ENCODE results near the gene TRABD2B. TPM values are rescaled to one million over a fixed set of nuclear protein-coding genes. Genes with fewer than 3 reads are reported as not detected.

The TRABD2B gene
- total and polyA plus RNA-seq, 2 of the 13 experiments (the other 11 are each of a cell fraction or from before 2014, with no cell fraction given): 0.04 TPM; not detected in 1

GRCh38 chr1:47875831-47876586 lies 121.2 kb downstream of the TRABD2B start (continued):
- TF ChIP-seq, protein P1, sequence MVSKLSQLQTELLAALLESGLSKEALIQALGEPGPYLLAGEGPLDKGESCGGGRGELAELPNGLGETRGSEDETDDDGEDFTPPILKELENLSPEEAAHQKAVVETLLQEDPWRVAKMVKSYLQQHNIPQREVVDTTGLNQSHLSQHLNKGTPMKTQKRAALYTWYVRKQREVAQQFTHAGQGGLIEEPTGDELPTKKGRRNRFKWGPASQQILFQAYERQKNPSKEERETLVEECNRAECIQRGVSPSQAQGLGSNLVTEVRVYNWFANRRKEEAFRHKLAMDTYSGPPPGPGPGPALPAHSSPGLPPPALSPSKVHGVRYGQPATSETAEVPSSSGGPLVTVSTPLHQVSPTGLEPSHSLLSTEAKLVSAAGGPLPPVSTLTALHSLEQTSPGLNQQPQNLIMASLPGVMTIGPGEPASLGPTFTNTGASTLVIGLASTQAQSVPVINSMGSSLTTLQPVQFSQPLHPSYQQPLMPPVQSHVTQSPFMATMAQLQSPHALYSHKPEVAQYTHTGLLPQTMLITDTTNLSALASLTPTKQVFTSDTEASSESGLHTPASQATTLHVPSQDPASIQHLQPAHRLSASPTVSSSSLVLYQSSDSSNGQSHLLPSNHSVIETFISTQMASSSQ (IDR thresholded peaks at IDR 0.05; ENCODE audit: low read depth): peak; percentile 62
- TF ChIP-seq, protein P1 (CRISPR knock-in tag; IDR thresholded peaks at IDR 0.05; ENCODE audit: borderline replicate concordance): peak; percentile 33; the same call in 1 of the 2 replicates
- TF ChIP-seq, protein P2, sequence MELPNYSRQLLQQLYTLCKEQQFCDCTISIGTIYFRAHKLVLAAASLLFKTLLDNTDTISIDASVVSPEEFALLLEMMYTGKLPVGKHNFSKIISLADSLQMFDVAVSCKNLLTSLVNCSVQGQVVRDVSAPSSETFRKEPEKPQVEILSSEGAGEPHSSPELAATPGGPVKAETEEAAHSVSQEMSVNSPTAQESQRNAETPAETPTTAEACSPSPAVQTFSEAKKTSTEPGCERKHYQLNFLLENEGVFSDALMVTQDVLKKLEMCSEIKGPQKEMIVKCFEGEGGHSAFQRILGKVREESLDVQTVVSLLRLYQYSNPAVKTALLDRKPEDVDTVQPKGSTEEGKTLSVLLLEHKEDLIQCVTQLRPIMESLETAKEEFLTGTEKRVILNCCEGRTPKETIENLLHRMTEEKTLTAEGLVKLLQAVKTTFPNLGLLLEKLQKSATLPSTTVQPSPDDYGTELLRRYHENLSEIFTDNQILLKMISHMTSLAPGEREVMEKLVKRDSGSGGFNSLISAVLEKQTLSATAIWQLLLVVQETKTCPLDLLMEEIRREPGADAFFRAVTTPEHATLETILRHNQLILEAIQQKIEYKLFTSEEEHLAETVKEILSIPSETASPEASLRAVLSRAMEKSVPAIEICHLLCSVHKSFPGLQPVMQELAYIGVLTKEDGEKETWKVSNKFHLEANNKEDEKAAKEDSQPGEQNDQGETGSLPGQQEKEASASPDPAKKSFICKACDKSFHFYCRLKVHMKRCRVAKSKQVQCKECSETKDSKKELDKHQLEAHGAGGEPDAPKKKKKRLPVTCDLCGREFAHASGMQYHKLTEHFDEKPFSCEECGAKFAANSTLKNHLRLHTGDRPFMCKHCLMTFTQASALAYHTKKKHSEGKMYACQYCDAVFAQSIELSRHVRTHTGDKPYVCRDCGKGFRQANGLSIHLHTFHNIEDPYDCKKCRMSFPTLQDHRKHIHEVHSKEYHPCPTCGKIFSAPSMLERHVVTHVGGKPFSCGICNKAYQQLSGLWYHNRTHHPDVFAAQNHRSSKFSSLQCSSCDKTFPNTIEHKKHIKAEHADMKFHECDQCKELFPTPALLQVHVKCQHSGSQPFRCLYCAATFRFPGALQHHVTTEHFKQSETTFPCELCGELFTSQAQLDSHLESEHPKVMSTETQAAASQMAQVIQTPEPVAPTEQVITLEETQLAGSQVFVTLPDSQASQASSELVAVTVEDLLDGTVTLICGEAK (IDR thresholded peaks at IDR 0.05): no peak
- TF ChIP-seq, protein P2 (CRISPR knock-in tag; IDR thresholded peaks at IDR 0.05): no peak
- TF ChIP-seq SIN3B (IDR thresholded peaks at IDR 0.05; ENCODE audit: low read length) (no peak), KLF12 (CRISPR knock-in tag; IDR thresholded peaks at IDR 0.05; ENCODE audit: borderline replicate concordance) (no peak), MIER3 (CRISPR knock-in tag; IDR thresholded peaks at IDR 0.05; ENCODE audit: borderline replicate concordance) (no peak), SIX4 (CRISPR knock-in tag; IDR thresholded peaks at IDR 0.05) (no peak), KLF6 (CRISPR knock-in tag; IDR thresholded peaks at IDR 0.05) (no peak), PCBP2 (optimal IDR thresholded peaks at IDR 0.05; ENCODE audit: low read depth, low read length, poor library complexity, severe bottlenecking) (no peak), ATF4 (CRISPR knock-in tag; IDR thresholded peaks at IDR 0.05) (no peak), DMAP1 (CRISPR knock-in tag; IDR thresholded peaks at IDR 0.05) (no peak), RBM39 (IDR thresholded peaks at IDR 0.05; ENCODE audit: low read depth, low read length, poor library complexity, severe bottlenecking) (no peak), SAP130 (CRISPR knock-in tag; IDR thresholded peaks at IDR 0.05; ENCODE audit: low read depth) (no peak; the same call in 1 of the 2 replicates), ZNF660 (CRISPR knock-in tag; IDR thresholded peaks at IDR 0.05; ENCODE audit: borderline replicate concordance, low read depth) (no peak), IKZF4 (CRISPR knock-in tag; IDR thresholded peaks at IDR 0.05; ENCODE audit: borderline replicate concordance, low read depth, not compliant biosample characterization) (no peak)
